ENCODE measurements around the gene MAP2K6. TPM values are rescaled to one million over a fixed set of nuclear protein-coding genes. Genes with fewer than 3 reads are reported as not detected.

Gene MAP2K6
- total RNA-seq, 1 donor from 2014 or later, result 101 TPM

GRCh38 chr17:69450918-69451317 lies 36.4 kb downstream of the MAP2K6 start:
- Mint-ChIP-seq H3K4me3 (no peak overlapping the region), H3K4me1 (peaks cover 46% of the 10 kb centered on the region), H3K27ac (no peak overlapping the region), H3K27me3 (ENCODE audit: insufficient read depth, low read depth) (peaks cover 4% of the 10 kb centered on the region), H3K9me3 (peaks cover 1% of the 10 kb centered on the region), H3K36me3 (peaks cover 2% of the 10 kb centered on the region)
- Histone ChIP-seq H3K4me1 (peaks cover 51% of the 10 kb centered on the region), H3K27ac (no peak overlapping the region), H3K4me3 (no peak overlapping the region), H3K36me3 (no peaks in the 10 kb centered on the region), H3K4me2 (peak overlapping the region; percentile 60), H3K79me2 (ENCODE audit: low read depth) (peaks cover 92% of the 10 kb centered on the region), H3K9ac (no peak overlapping the region), H2AFZ (replicated peaks) (no peak overlapping the region), H3K27me3 (no peaks in the 10 kb centered on the region), H3F3A (ENCODE audit: low read depth) (peaks cover 33% of the 10 kb centered on the region), H3K9me3 (ENCODE audit: low read depth) (no peaks in the 10 kb centered on the region), H4K20me1 (ENCODE audit: low read depth) (peaks cover 98% of the 10 kb centered on the region)
- DNase-seq (ENCODE audit: low spot score), result peak; percentile 50
- TF ChIP-seq EZH2 (IDR thresholded peaks at IDR 0.05) (no peak), CTCF (IDR thresholded peaks at IDR 0.05) (no peak), EZH2phosphoT487 (IDR thresholded peaks at IDR 0.05) (no peak)

- Mint-ChIP-seq H3K27me3 (ENCODE audit: insufficient read depth, low read depth) (peaks cover 4% of the 10 kb centered on the region), H3K27ac (peak overlapping the region; percentile 12), H3K4me3 (no peak overlapping the region), H3K4me1 (peaks cover 47% of the 10 kb centered on the region), H3K36me3 (peaks cover 7% of the 10 kb centered on the region), H3K9me3 (peaks cover 1% of the 10 kb centered on the region)
- H3F3A ChIP-seq (ENCODE audit: low read depth), result peaks cover 33% of the 10 kb centered on the region
- no peak overlapping the region for H3K27ac ChIP-seq
- no peaks in the 10 kb centered on the region for H3K36me3 ChIP-seq
- TF ChIP-seq EZH2 (IDR thresholded peaks at IDR 0.05) (no peak), EZH2phosphoT487 (IDR thresholded peaks at IDR 0.05) (no peak), CTCF (IDR thresholded peaks at IDR 0.05) (no peak)
- H3K9ac ChIP-seq, result no peak overlapping the region
- H3K4me2 ChIP-seq, result peak overlapping the region; percentile 60
- no peaks in the 10 kb centered on the region for H3K27me3 ChIP-seq
- no peak for DNase-seq (ENCODE audit: low spot score)
- peaks cover 92% of the 10 kb centered on the region for H3K79me2 ChIP-seq (ENCODE audit: low read depth)
- H4K20me1 ChIP-seq (ENCODE audit: low read depth), result peaks cover 98% of the 10 kb centered on the region
- no peak overlapping the region for H3K4me3 ChIP-seq
- H2AFZ ChIP-seq (replicated peaks), result no peak overlapping the region
- peaks cover 58% of the 10 kb centered on the region for H3K4me1 ChIP-seq
- no peaks in the 10 kb centered on the region for H3K9me3 ChIP-seq (ENCODE audit: low read depth)
These were observed 37.2 kb downstream of the MAP2K6 start for GRCh38 chr17:69451416-69452394.

GRCh38 chr17:69452664-69453260 lies 38.3 kb downstream of the MAP2K6 start:
- Mint-ChIP-seq H3K27me3 (ENCODE audit: insufficient read depth, low read depth) (peaks cover 4% of the 10 kb centered on the region), H3K27ac (no peak overlapping the region), H3K9me3 (peaks cover 1% of the 10 kb centered on the region), H3K36me3 (peaks cover 13% of the 10 kb centered on the region), H3K4me1 (peaks cover 48% of the 10 kb centered on the region), H3K4me3 (no peak overlapping the region)
- Histone ChIP-seq H4K20me1 (ENCODE audit: low read depth) (peaks cover 98% of the 10 kb centered on the region), H3F3A (ENCODE audit: low read depth) (peaks cover 23% of the 10 kb centered on the region), H3K4me3 (no peak overlapping the region), H3K79me2 (ENCODE audit: low read depth) (peaks cover 92% of the 10 kb centered on the region), H3K27me3 (no peaks in the 10 kb centered on the region), H3K4me2 (no peak overlapping the region), H3K9ac (no peak overlapping the region), H3K4me1 (peaks cover 52% of the 10 kb centered on the region), H3K27ac (no peak overlapping the region), H3K9me3 (ENCODE audit: low read depth) (no peaks in the 10 kb centered on the region), H3K36me3 (no peaks in the 10 kb centered on the region), H2AFZ (replicated peaks) (no peak overlapping the region)
- no peak for DNase-seq (ENCODE audit: low spot score)
- TF ChIP-seq EZH2 (IDR thresholded peaks at IDR 0.05), result no peak
- TF ChIP-seq EZH2phosphoT487 (IDR thresholded peaks at IDR 0.05), result no peak
- TF ChIP-seq CTCF (IDR thresholded peaks at IDR 0.05), result no peak
